ENCODE measurements around the gene CLDN1.

The CLDN1 gene

DNA sequence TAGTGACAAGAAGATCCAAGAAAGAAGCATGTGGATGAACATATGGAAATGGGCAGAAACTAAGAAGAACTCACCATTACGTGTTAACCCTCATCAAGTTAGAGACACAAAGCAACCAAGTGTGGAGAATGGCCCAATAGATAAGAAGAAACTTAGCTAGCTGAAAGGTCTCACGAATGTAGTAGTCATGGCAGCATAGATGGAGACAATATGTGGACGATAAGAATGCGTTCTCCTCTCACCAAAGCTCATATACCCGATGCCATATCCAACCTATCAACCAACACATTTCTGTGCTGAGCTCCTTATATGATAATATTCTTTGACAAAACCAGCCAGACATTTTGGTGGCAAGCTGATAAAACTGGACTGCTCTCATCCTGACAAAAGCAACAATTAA, 15.1 kb upstream of the CLDN1 start:
- in situ Hi-C loops (cut with HindIII; ENCODE audit: low pct_ligation_motif_present, low pct_unique_long_range_greater_than_20kb, low sequenced_read_pairs) = no loop called here
- DNase-seq = no peak

DNA sequence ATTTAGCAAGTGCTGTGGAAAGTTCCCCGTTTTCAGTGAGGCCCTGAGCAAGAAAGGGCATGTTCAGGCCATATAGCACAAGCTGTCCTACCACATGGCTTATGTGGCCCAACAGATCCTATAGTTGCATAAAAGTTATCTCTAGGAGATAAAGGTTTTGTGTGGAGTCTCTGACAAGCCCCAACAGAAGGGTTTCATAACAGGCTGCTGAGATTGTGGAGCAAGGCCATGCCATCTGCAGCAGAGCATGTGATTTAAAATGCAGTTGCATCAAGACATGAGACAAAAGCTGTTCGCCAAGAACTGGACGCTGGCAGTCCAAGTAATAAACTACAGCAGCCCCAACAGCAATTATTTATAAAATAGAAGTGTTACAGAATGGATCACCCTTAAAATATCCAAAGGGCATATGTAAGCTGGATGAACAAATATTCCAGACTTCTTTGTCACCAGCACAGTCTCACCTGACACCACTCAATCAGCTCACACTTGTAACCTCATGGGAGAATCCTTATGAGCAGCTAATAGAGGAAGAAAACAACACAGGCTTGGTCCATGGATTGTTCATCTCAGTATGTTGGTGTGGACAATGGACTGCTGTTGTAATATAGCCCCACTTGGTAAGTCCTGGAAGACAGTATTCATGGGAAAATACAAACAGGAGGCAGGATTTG, 14.4 kb upstream of the CLDN1 start:
- DNase-seq = no peak
- in situ Hi-C loops (cut with HindIII; ENCODE audit: low pct_ligation_motif_present, low pct_unique_long_range_greater_than_20kb, low sequenced_read_pairs) = no loop called here

DNA sequence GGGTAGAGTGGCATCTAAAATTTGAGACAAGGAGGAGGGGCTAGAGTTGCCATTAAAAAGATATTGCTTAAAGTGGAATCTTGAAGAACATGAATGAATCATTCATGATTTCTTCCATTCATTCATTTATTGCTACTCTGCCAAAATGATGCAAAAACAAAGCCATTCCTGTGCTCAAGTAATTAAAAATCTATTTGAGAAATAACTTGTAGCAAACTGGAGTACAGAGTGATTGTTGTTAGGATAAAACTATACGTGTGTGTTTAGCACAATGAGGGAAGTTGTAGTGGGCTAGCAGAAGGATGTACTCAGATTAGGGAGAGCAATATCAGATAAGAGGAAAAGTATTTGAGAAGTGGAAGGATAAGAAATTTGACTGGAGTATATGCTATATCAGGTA, 11.7 kb upstream of the CLDN1 start:
- in situ Hi-C loops (cut with HindIII; ENCODE audit: low pct_ligation_motif_present, low pct_unique_long_range_greater_than_20kb, low sequenced_read_pairs) = no loop called here

DNA sequence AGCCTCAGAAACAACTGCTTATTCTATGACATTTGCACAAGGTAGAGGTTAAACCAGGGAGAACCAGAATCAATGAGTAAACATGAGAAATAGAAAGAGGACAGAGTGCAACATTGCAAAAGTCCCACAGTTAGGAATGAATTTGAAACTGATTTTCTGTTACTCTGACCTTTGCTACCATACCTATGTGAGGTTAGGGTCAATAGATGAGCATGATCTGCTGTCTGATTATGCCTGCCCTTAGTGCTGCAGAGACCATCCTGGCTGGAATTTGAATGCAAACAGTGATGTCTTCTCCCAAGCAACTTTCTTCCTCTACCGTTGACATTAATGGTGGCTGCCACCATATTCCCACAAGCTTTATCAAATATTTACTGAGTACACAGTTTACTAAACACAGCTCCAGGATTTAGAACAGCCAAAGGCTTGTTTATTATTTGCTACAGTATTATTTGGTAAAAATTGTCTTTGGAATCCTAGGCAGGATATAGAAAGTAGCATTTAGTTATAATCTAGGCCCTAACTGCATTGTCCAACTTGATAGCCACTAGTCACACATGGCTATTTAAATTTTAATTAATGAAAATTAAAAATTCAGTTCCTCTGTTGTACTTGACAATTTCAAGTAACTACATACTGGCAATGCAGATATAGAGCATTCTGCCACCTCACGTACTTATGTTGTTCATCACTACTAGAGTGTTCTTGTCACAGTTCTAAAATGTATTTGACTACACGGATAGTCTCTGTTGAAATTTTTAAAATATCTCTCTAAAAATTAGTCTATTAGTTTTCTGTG, 8.9 kb upstream of the CLDN1 start:
- DNase-seq = no peak
- in situ Hi-C loops (cut with HindIII; ENCODE audit: low pct_ligation_motif_present, low pct_unique_long_range_greater_than_20kb, low sequenced_read_pairs) = no loop called here

More for the DNA sequence above, 11.7 kb upstream of the CLDN1 start:
- no peak for DNase-seq

DNA sequence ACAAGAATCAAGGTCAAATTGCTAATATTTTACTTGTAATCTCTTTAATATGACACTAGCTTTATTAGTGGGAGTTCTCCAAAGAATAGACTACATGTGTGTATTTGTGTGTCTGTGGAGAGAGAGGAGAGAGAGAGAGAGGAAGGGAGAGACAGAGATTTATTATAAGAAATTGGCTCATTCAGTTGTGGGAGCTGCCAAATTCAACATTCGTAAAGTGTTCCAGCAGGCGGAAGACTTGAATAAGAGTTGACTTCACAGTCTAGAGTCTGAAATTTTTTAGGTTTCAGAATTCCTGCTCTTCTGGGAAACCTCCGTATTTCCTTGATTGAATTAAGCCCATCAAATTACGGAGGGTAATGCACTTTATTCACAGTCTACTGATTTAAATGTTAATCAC, 4.7 kb upstream of the CLDN1 start:
- in situ Hi-C loops (cut with HindIII; ENCODE audit: low pct_ligation_motif_present, low pct_unique_long_range_greater_than_20kb, low sequenced_read_pairs) = no loop called here
- no peak for DNase-seq

DNA sequence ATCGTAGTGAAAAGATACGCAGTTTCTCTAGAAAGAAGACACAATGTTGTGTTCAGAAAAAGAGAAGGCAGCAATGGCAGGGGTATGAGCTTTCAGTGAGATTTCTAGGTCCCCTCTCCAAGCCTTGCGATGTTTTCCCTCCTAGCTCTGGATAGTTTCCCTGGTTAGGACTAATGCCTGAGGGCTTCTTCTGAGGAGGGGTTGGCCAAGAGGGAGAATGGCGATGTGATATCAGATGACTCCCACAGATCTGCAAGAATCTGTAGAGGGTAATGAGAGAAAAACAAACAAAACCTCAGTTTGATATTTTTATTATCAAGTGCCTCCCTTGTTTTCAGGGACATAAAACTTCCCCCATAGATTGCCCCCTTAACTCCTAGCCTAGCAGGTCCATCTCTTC, 4.1 kb upstream of the CLDN1 start:
- in situ Hi-C loops (cut with HindIII; ENCODE audit: low pct_ligation_motif_present, low pct_unique_long_range_greater_than_20kb, low sequenced_read_pairs) = no loop called here
- no peak for DNase-seq

DNA sequence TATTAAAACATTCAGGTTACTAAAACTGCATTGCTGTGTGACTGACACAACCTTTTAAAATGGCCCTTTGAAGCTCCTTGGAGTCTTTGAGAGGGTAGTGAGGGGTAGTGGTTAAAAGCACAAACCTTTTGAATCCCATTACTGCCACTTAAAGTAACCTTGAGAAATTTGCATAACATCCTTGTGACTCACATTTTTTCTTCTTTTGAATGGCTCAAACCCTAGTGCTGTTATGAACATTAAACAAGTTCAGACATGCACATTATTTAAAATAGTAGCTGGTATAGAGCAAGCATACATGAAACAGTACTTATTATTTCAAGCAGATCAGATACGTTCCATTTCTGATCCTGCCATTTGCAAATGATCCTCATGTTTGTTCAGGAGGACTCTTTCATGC, 3.7 kb upstream of the CLDN1 start:
- DNase-seq = no peak
- in situ Hi-C loops (cut with HindIII; ENCODE audit: low pct_ligation_motif_present, low pct_unique_long_range_greater_than_20kb, low sequenced_read_pairs) = no loop called here

DNA sequence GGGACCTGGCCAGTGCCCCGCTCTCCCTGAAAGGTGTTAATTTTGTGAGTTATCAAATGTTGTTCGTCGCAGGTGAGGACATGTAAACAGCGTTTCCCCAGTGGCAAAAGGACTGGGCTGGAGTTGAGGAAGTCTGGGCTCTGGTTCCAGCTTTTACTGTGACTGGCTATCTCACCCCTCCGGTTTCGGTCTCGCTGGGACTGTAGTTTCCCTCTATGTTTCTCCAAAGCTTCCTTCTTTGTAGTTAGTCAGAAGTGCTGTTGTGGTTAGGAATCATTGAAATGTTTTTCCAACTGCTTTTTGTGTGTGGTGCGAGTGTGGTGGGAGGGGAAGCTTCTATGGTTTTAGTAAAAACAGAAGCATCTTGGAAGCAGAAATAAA, 990 bp upstream of the CLDN1 start:
- in situ Hi-C loops (cut with HindIII; ENCODE audit: low pct_ligation_motif_present, low pct_unique_long_range_greater_than_20kb, low sequenced_read_pairs) = no loop called here
- no peak for DNase-seq

DNA sequence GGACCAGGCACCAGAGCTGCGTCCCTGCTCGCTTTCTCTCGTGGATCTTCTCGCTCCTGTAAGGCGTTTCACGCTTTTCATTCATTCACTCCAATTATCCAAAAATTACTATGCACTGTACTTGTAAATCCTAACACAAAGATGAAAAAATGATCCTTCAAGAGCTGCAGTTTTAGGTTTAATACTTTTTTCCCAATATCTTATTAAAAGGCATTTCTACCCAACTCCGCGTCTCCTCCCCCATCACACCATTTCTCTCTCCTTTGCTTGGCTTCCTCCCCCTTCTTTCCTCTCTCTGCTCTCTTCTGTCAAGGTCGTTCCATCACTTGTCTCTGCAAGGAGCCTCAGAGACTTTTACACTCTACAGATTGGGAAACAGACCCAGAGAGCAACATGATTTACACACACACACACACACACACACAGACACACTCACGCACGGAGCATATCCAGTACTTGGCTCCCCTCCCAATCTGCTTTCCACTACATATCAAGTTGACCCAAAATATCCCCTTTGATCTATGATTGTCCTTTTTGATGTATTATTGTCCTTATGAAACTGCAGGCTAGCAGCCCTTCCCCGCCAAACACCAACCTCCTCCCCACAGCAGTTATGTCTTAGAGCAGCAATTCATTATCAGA, 479 bp upstream of the CLDN1 start:
- no peak for DNase-seq
- in situ Hi-C loops (cut with HindIII; ENCODE audit: low pct_ligation_motif_present, low pct_unique_long_range_greater_than_20kb, low sequenced_read_pairs) = no loop called here

DNA sequence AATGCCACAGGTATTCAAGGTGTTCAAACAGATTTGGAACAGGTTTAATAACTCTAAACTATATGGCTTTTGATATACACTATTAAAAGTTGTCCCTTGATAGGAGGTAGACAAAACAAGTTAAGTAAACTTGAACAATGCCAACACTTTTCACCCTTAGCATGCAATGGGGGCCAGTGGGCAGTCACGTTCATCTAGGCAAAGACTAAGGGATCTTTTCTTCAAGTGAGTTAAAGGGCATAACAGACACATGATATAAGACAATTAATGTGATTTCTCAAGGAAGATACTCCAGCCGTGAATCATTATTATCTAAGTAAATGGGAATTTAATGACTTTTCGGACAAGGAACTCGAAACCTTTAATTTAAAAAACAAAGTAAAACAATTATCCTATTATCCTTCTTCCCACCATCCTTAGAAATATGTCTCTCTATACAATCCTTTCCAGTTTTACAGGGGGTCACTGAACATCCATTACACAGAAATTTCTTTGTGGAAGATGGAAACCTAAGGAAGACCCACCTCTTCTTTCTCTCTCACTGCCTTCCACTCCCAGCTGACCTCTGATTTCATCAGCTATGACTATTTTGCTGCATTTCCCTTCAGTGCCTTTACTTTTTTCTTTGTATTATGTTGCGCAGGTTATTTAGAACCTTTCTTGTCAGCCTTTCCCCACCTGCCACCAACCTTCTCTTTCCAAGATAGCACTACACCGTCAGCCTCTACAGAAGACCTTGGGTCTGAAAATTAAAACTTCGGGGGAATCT, 1.5 kb downstream of the CLDN1 start:
- in situ Hi-C loops (cut with HindIII; ENCODE audit: low pct_ligation_motif_present, low pct_unique_long_range_greater_than_20kb, low sequenced_read_pairs) = no loop called here
- DNase-seq = no peak

DNA sequence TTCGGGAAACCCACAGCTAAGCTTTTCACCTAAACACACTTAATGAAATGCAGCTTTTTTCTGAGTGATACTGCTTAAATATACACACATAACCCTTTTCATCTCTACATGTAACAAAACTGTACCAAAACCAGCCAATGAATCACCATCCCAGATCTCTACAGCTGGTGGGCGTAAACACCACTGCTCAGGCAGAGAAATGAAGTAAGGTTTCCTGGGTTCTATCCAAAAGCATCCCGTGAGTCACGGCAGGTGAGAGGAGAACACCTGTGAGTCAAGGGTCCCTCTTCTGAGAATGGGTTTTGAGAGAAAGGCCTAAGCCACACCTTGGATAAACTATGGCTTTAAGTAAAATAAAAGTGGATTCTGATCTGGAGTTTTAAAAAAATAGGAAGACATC, 2.6 kb downstream of the CLDN1 start:
- no peak for DNase-seq
- in situ Hi-C loops (cut with HindIII; ENCODE audit: low pct_ligation_motif_present, low pct_unique_long_range_greater_than_20kb, low sequenced_read_pairs) = no loop called here

DNA sequence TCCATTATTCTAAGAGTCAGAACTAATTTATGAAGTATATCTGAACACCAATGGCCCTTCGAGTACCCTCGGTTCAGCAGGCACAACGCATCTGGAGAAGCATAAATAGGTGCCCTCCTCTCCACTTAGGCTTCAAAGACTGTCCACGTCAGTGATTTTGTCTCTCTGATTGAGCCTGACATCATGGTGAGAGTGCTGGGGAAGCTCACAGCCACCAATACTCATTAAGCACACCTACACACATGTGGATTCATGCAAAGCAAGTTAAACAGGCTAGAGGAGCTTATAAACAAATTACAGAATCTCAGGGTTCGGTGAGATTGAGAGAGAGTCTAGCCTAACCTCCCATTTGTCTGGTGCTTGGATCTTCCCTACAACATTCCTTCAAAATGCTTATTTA, 3.6 kb downstream of the CLDN1 start:
- in situ Hi-C loops (cut with HindIII; ENCODE audit: low pct_ligation_motif_present, low pct_unique_long_range_greater_than_20kb, low sequenced_read_pairs) = no loop called here
- DNase-seq = no peak

DNA sequence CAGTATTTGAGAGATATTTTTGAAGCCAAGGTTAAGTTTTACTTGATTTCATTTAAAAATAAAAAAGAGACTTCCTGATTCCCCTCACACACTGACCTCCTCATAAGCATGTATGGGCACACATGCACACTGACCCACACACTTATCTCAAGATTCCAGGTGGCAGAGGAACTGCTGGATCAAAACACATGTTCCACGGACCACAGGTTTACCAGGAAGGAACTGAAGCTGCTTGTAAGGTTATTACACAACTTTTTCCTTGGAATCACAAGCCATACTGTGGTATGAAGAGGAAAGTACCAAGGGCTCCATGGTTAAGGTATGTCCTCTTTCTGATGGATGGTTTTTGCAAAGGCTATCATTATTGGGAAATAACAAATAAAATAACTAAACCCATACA, 7.5 kb downstream of the CLDN1 start:
- in situ Hi-C loops (cut with HindIII; ENCODE audit: low pct_ligation_motif_present, low pct_unique_long_range_greater_than_20kb, low sequenced_read_pairs) = no loop called here
- no peak for DNase-seq

DNA sequence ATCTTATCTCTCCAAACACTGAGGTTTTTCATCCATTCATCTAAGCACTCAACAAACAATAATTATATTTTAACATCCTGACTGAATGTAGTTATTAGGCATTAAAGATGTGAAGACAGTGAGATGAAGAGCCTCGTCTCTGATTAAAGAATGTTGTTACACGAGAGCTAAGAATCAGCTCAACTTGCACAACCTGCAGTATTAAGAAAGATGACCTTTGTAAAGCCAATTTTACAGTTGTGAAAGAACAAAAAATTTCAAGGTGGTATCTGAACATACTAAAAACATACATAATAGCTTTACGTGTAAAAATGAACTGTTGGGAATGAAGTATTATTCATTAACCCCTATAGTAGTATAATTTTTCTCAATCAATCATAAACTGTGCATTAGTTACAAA, 12.8 kb downstream of the CLDN1 start:
- in situ Hi-C loops (cut with HindIII; ENCODE audit: low pct_ligation_motif_present, low pct_unique_long_range_greater_than_20kb, low sequenced_read_pairs) = no loop called here
- DNase-seq = no peak

DNA sequence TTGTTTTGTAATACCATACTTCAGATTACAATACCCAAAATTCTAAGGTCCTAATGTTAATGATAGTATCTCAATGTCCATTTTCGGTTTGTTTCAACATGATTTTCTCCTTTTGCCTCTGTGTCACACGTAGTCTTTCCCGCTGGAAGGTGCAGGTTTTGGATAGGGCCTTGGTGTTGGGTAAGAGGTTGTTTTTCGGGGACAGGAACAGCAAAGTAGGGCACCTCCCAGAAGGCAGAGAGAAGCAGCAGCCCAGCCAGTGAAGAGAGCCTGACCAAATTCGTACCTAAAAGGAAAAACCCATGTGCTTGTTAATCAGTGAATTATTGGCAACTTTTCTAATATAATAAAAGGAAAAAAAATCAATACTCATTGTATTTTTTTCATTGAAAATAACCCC, 14.1 kb downstream of the CLDN1 start:
- no peak for DNase-seq
- in situ Hi-C loops (cut with HindIII; ENCODE audit: low pct_ligation_motif_present, low pct_unique_long_range_greater_than_20kb, low sequenced_read_pairs) = no loop called here

DNA sequence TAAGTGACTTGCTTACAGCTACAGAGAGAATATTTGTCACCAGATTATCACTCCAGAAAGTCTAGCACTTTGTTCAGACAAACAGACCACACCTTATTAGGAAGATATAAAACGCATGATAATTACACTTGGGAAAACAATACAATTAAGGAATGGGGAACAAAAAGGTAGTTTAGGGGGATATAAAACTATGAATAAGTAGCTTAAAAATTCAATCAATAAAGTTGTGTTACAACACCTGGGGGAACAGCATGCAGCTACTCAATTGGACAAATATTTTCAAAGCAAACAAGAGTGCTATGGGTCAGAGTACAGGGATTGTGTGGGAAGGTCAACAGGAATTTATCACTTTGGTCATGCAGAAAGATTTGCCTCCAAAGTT, 15.1 kb downstream of the CLDN1 start:
- DNase-seq = no peak
- in situ Hi-C loops (cut with HindIII; ENCODE audit: low pct_ligation_motif_present, low pct_unique_long_range_greater_than_20kb, low sequenced_read_pairs) = no loop called here

DNA sequence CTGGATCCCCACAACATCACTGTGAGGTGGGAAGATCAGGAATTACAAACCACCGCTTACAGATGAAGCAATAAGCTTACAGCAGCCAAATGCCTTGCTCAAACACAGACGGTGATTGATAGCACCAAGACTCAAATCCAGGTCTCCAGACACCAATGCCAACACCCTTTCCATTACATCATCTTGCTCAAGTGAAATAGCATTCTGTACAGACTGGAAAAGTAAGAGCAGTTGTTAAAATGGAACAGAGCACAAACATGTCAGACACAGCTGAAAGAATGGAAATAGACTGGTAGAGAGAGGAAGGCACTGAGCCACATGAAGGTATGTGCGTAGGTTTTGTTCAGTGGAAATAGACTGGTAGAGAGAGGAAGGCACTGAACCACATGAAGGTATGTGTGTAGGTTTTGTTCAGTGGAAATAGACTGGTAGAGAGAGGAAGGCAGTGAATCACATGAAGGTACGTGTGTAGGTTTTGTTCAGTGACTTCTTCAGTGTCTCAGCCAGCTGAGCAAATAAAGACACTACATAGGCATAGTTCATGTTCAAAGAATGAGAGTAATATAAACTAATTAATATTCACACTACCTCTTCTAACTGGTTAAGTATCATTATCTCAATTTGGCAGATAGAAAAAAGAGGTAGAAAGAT, 15.6 kb downstream of the CLDN1 start:
- in situ Hi-C loops (cut with HindIII; ENCODE audit: low pct_ligation_motif_present, low pct_unique_long_range_greater_than_20kb, low sequenced_read_pairs) = no loop called here
- no peak for DNase-seq

DNA sequence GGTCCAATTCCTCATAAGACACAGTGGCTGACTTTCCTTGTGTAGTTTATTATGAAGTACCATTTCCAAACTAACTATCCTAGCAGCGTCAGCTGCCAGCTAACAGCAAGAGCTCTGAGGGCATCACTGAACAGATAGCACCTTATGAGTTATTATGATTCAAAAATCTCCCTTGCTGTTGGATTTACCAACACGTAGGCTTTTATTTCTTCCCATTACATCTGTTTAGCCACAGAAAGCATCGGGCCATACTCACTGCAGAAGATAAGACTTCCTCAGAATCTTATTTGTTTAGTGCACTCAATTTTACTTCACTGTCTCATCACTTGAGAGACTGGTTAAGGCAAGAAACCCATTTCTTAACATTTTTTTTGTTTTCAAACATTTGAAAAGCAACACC, 16.2 kb downstream of the CLDN1 start:
- in situ Hi-C loops (cut with HindIII; ENCODE audit: low pct_ligation_motif_present, low pct_unique_long_range_greater_than_20kb, low sequenced_read_pairs) = no loop called here
- DNase-seq = no peak

DNA sequence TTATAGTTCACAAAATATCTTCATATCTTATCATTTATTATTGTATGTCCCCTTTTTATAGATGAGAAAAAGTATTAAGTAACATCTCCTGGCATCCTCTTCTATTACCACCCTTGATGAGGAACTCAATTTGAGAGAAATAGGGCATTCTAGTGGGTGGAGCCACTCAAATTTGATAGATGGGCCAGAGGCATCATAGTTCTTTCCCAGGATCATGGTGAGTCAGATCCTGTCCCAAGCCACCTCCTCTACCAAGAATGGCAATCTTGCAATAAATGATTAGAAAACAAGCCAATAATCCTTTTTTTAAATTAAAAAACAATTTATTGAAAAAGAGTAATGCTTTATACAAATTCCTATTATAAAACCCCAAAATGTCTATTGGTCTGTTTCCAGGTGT, 16.8 kb downstream of the CLDN1 start:
- in situ Hi-C loops (cut with HindIII; ENCODE audit: low pct_ligation_motif_present, low pct_unique_long_range_greater_than_20kb, low sequenced_read_pairs) = no loop called here

More for the DNA sequence above, 16.8 kb downstream of the CLDN1 start:
- DNase-seq = no peak

Data from ACHN (cell line).